HCT116 (cell line): ENCODE data around the gene ASMTL. TPM values are rescaled to one million over a fixed set of nuclear protein-coding genes. Genes with fewer than 3 reads are reported as not detected.

Source experiments
- ATAC-seq: fragments of 200-7000 bp; cut with Tn5 transposase; 2 replicates; pipeline ENCODE4 v1.9.1; 2020; ENCODE audit warnings: mild to moderate bottlenecking, moderate library complexity
- BruUV-seq: library from RNA; stranded (reverse); fragments of 400-500 nt; replicated peaks from 2 replicates; lab custom pipeline; 2021; lab: Mats Ljungman, UMichigan
- CTCF ChIA-PET: fragments of 300-600 bp; sonication (Branson Sonifier 250); formaldehyde crosslinking; loops from one replicate; lab custom pipeline; 2021; ENCODE audit warnings: antibody characterized with exemption; lab: Charles Lee
- POLR2A ChIA-PET: fragments of 300-600, 350-600 bp; sonication (Branson Sonifier 250); formaldehyde crosslinking; loops from one replicate; lab custom pipeline; 2021; ENCODE audit warnings: antibody characterized with exemption; lab: Charles Lee
- RAD21 ChIA-PET, 2 experiments: fragments of 300-600 bp; sonication (Branson Sonifier 250); formaldehyde crosslinking; loops; one replicate each; lab custom pipeline; 2023; ENCODE audit warnings: low total read pairs in 2 of 2; ENCODE audit not compliant: uncharacterized antibody in 2 of 2, unreplicated experiment in 2 of 2, low non-redundant PET in 1 of 2; lab: Charles Lee
- DNase-seq: peaks from one replicate; pipeline ENCODE4 v3.0.0-alpha.2; 2010; ENCODE audit warnings: low read depth, low spot score
- H2AFZ ChIP-seq: fragments of 200-600 bp; shearing (Covaris generic), sonication (generic); 2 replicates; pipeline ENCODE4 v1.6.1; 2017; ENCODE audit warnings: low read depth, mixed run types, mixed read lengths, antibody characterized with exemption, low read length; ENCODE audit not compliant: poor library complexity, severe bottlenecking
- H3K27ac ChIP-seq: 2 replicates; pipeline ENCODE4 v1.5.1; 2012; ENCODE audit warnings: low read depth, low read length
- H3K27me3 ChIP-seq: fragments of 200-600 bp; sonication (generic); 2 replicates; pipeline ENCODE4 v1.6.1; 2016; ENCODE audit warnings: mixed run types, low read length, mixed read lengths; ENCODE audit not compliant: insufficient read depth
- H3K36me3 ChIP-seq, 2 experiments: fragments of 200-500 bp in 1 of 2; fragments of 200-600 bp in 1 of 2; sonication (Bioruptor generic) in 1 of 2; sonication (generic) in 1 of 2; 2 replicates each; pipeline versions ENCODE4 v1.5.1 to v1.6.1; 2014 to 2016; ENCODE audit warnings: low read length in 2 of 2, inconsistent platforms in 1 of 2, mixed read lengths in 1 of 2, mixed run types in 1 of 2; ENCODE audit not compliant: insufficient read depth in 2 of 2, control insufficient read depth in 1 of 2
- H3K4me1 ChIP-seq, 2 experiments: fragments of 200-600 bp in 1 of 2; sonication (generic) in 1 of 2; 2 replicates each; pipeline versions ENCODE4 v1.5.1 to v1.6.1; 2012 to 2017; ENCODE audit warnings: low read length in 2 of 2, inconsistent platforms in 1 of 2, mild to moderate bottlenecking in 1 of 2, mixed read lengths in 1 of 2, mixed run types in 1 of 2, moderate library complexity in 1 of 2; ENCODE audit not compliant: insufficient read depth in 2 of 2, control insufficient read depth in 1 of 2
- H3K4me2 ChIP-seq: fragments of 200-600 bp; sonication (generic); 2 replicates; pipeline ENCODE4 v1.6.1; 2017; ENCODE audit warnings: mixed run types, low read length, mixed read lengths
- H3K4me3 ChIP-seq, 2 experiments: fragments of 200-600 bp in 1 of 2; sonication (generic) in 1 of 2; replicated peaks in 1 of 2; 2 replicates each; pipeline ENCODE4 v1.5.1; 2011 to 2016; ENCODE audit warnings: low read length in 2 of 2, control low read depth in 1 of 2, low read depth in 1 of 2, mild to moderate bottlenecking in 1 of 2, mixed read lengths in 1 of 2, mixed run types in 1 of 2
- H3K79me2 ChIP-seq: fragments of 200-600 bp; sonication (generic); 2 replicates; pipeline ENCODE4 v1.6.1; 2017; ENCODE audit warnings: mild to moderate bottlenecking, mixed run types, low read length, moderate library complexity, mixed read lengths; ENCODE audit not compliant: insufficient read depth
- H3K9ac ChIP-seq: fragments of 200-600 bp; sonication (generic); 2 replicates; pipeline ENCODE4 v1.6.1; 2016; ENCODE audit warnings: low read length, mixed read lengths
- H3K9me2 ChIP-seq: fragments of 200-600 bp; sonication (generic), shearing (Covaris generic); 2 replicates; pipeline ENCODE4 v1.6.1; 2017; ENCODE audit warnings: mixed run types, mild to moderate bottlenecking, moderate library complexity; ENCODE audit not compliant: insufficient read depth
- H3K9me3 ChIP-seq, 2 experiments: fragments of 200-500 bp in 1 of 2; fragments of 200-600 bp in 1 of 2; sonication (Bioruptor generic) in 1 of 2; sonication (generic) in 1 of 2; 2 replicates each; pipeline ENCODE4 v1.6.1; 2014 to 2017; ENCODE audit warnings: low read length in 2 of 2, mixed read lengths in 2 of 2, inconsistent platforms in 1 of 2, low read depth in 1 of 2, mild to moderate bottlenecking in 1 of 2, mixed run types in 1 of 2, moderate library complexity in 1 of 2; ENCODE audit not compliant: control insufficient read depth in 1 of 2, insufficient read depth in 1 of 2
- H4K20me1 ChIP-seq: fragments of 200-600 bp; sonication (generic), shearing (Covaris generic); 2 replicates; pipeline ENCODE4 v1.6.1; 2017; ENCODE audit warnings: mixed run types, mild to moderate bottlenecking, moderate library complexity; ENCODE audit not compliant: insufficient read depth
- CBX3 ChIP-seq: IDR thresholded peaks from 2 replicates; pipeline ENCODE4 v1.6.1; 2012; ENCODE audit warnings: low read depth
- CTCF ChIP-seq, 3 experiments: fragments of 200-600 bp in 1 of 3; sonication (generic) in 1 of 3; IDR thresholded peaks in 2 of 3; conservative IDR thresholded peaks in 1 of 3; 2 replicates each; pipeline ENCODE4 v1.5.1; 2012 to 2017; ENCODE audit warnings: low read depth in 2 of 3, low read length in 2 of 3, antibody characterized with exemption in 1 of 3, borderline replicate concordance in 1 of 3, control low read depth in 1 of 3, mild to moderate bottlenecking in 1 of 3, mixed read lengths in 1 of 3, mixed run types in 1 of 3, moderate library complexity in 1 of 3; ENCODE audit not compliant: insufficient read depth in 1 of 3
- EGR1 ChIP-seq: IDR thresholded peaks from 2 replicates; pipeline ENCODE4 v1.6.1; 2012; ENCODE audit warnings: low read depth
- ELF1 ChIP-seq: IDR thresholded peaks from 2 replicates; pipeline ENCODE4 v1.6.1; 2012; ENCODE audit warnings: low read depth, borderline replicate concordance
- EZH2 ChIP-seq: fragments of 200-600 bp; sonication (generic); IDR thresholded peaks from 2 replicates; pipeline ENCODE4 v1.6.1; 2017; ENCODE audit warnings: antibody characterized with exemption, mixed run types
- FOSL1 ChIP-seq: IDR thresholded peaks from 2 replicates; pipeline ENCODE4 v1.6.1; 2012; ENCODE audit warnings: low read depth
- JUND ChIP-seq: IDR thresholded peaks from 2 replicates; pipeline ENCODE4 v1.6.1; 2012
- MAX ChIP-seq: IDR thresholded peaks from 2 replicates; pipeline ENCODE4 v1.6.1; 2012
- POLR2AphosphoS5 ChIP-seq: IDR thresholded peaks from 2 replicates; pipeline ENCODE4 v1.6.1; 2011; ENCODE audit warnings: mild to moderate bottlenecking, low read depth, low read length, moderate library complexity
- RAD21 ChIP-seq: IDR thresholded peaks from 2 replicates; pipeline ENCODE4 v1.6.1; 2012; ENCODE audit warnings: low read depth, mild to moderate bottlenecking
- SIN3A ChIP-seq: IDR thresholded peaks from 2 replicates; pipeline ENCODE4 v1.6.1; 2012; ENCODE audit warnings: low read depth
- SP1 ChIP-seq: IDR thresholded peaks from 2 replicates; pipeline ENCODE4 v1.6.1; 2012; ENCODE audit warnings: low read depth
- TCF7L2 ChIP-seq: IDR thresholded peaks from 2 replicates; pipeline ENCODE4 v1.7.0; 2011; ENCODE audit warnings: borderline replicate concordance, inconsistent platforms; ENCODE audit not compliant: insufficient read depth, insufficient read length; ENCODE audit errors: extremely low read depth
- YY1 ChIP-seq: IDR thresholded peaks from 2 replicates; pipeline ENCODE4 v1.6.1; 2011; ENCODE audit warnings: low read length, low read depth, moderate library complexity, mild to moderate bottlenecking; ENCODE audit not compliant: insufficient replicate concordance; ENCODE audit errors: extremely low read depth
- ZBTB33 ChIP-seq: IDR thresholded peaks from 2 replicates; pipeline ENCODE4 v1.6.1; 2011; ENCODE audit warnings: mild to moderate bottlenecking, low read length, moderate library complexity; ENCODE audit not compliant: insufficient replicate concordance; ENCODE audit errors: extremely low read depth
- intact Hi-C: fragments of 100-400 bp; cut with micrococcal nuclease; formaldehyde crosslinking; loops from 2 replicates; pipeline ENCODE4 v1.10.0; 2022
- total RNA-seq: library from RNA; stranded (reverse); gene quantifications from one replicate; pipeline ENCODE4 v1.2.1, GENCODE V29; 2021; ENCODE audit not compliant: unreplicated experiment

ASMTL gene
- total RNA-seq, 1 experiment from 2014 or later = 59.6 TPM

GRCh38 chrX:1477801-1478458, 25.2 kb upstream of the ASMTL start:
- H3K4me3 ChIP-seq = no peak overlapping the region
- no peaks in the 10 kb centered on the region for H3K9me3 ChIP-seq
- H3K4me1 ChIP-seq = peaks cover 12% of the 10 kb centered on the region in 2 experiments
- H3K27me3 ChIP-seq = no peaks in the 10 kb centered on the region
- H3K27ac ChIP-seq = no peak overlapping the region
- ChIA-PET CTCF (no interaction called here), POLR2A (no interaction called here), RAD21 (no interaction called here)
- ATAC-seq (no peak), DNase-seq (no peak)
- H3K36me3 ChIP-seq = no peaks in the 10 kb centered on the region
- intact Hi-C loops = no loop called here
- TF ChIP-seq FOSL1 = no peak
- TF ChIP-seq EGR1 = no peak
- TF ChIP-seq SP1 = no peak
- H3K9ac ChIP-seq = no peak overlapping the region
- no peaks in the 10 kb centered on the region for H3K79me2 ChIP-seq
- no peak overlapping the region for H3K4me2 ChIP-seq
- no TSS peak for BruUV-seq
- no peak overlapping the region for H2AFZ ChIP-seq
- H4K20me1 ChIP-seq = no peaks in the 10 kb centered on the region
- no peaks in the 10 kb centered on the region for H3K9me2 ChIP-seq

GRCh38 chrX:1477229-1477628, 24.5 kb upstream of the ASMTL start:
- Histone ChIP-seq H3K79me2 (no peaks in the 10 kb centered on the region), H3K9me3 (no peaks in the 10 kb centered on the region), H3K27ac (no peak overlapping the region), H3K4me1 (peaks cover 10 to 11% of the 10 kb centered on the region in 2 experiments), H3K27me3 (no peaks in the 10 kb centered on the region), H2AFZ (no peak overlapping the region), H4K20me1 (no peaks in the 10 kb centered on the region), H3K9ac (no peak overlapping the region), H3K9me2 (no peaks in the 10 kb centered on the region), H3K4me2 (no peak overlapping the region), H3K4me3 (no peak overlapping the region), H3K36me3 (no peaks in the 10 kb centered on the region)
- no peak for ATAC-seq
- DNase-seq = no peak
- intact Hi-C loops = no loop called here
- no TSS peak for BruUV-seq
- ChIA-PET POLR2A (no interaction called here), CTCF (no interaction called here), RAD21 (no interaction called here)
- no peak for TF ChIP-seq TCF7L2
- TF ChIP-seq JUND = no peak
- TF ChIP-seq EGR1 = no peak
- TF ChIP-seq SIN3A = no peak
- no peak for TF ChIP-seq RAD21
- TF ChIP-seq SP1 = no peak
- TF ChIP-seq CTCF (IDR thresholded peaks at IDR 0.05 in 2 of 3, conservative IDR thresholded peaks at IDR 0.05 in 1 of 3; ENCODE audit: borderline replicate concordance in 1 of 3, insufficient read depth in 1 of 3, low read depth in 2 of 3, low read length in 2 of 3) = no peak
- no peak for TF ChIP-seq CBX3
- TF ChIP-seq FOSL1 = no peak
- TF ChIP-seq EZH2 = no peak
- no peak for TF ChIP-seq POLR2AphosphoS5
- no peak for TF ChIP-seq ZBTB33
- TF ChIP-seq YY1 = no peak
- TF ChIP-seq MAX = no peak
- TF ChIP-seq ELF1 = no peak
